K562 (cell line): Measurements from ENCODE around the gene GLDC. TPM values are rescaled to one million over a fixed set of nuclear protein-coding genes. Genes with fewer than 3 reads are reported as not detected.

Experiments
- BACH1 ChIP-seq: fragments of 200-800 bp; sonication (Bioruptor generic); IDR thresholded peaks from 2 replicates; pipeline ENCODE4 v1.6.1; 2016; ENCODE audit warnings: missing genetic modification characterization, missing compliant biosample characterization
- CEBPG ChIP-seq, 3 experiments: fragments of 200-800 bp in 1 of 3; sonication (Bioruptor generic) in 1 of 3; sonication (generic) in 1 of 3; formaldehyde crosslinking in 1 of 3; IDR thresholded peaks in 2 of 3; conservative IDR thresholded peaks in 1 of 3; 2 replicates each; pipeline versions ENCODE4 v1.6.1 to v1.8.0; 2016 to 2022; ENCODE audit warnings: missing compliant biosample characterization in 2 of 3, missing genetic modification characterization in 2 of 3, mild to moderate bottlenecking in 1 of 3, missing genetic modification reagents in 1 of 3
- CHCHD3 ChIP-seq: fragments of 250-450 bp; sonication (Bioruptor Pico); IDR thresholded peaks from 2 replicates; pipeline ENCODE4 v2.1.2; 2022; ENCODE audit warnings: mild to moderate bottlenecking
- CLOCK ChIP-seq: fragments of 250-450 bp; sonication (Bioruptor Pico); IDR thresholded peaks from 2 replicates; pipeline ENCODE4 v1.4.0; 2020; ENCODE audit warnings: mild to moderate bottlenecking, moderate library complexity, borderline replicate concordance
- FOXA1 ChIP-seq: fragments of 450-650 bp; IDR thresholded peaks from 2 replicates; pipeline ENCODE4 v1.6.1; 2016; ENCODE audit warnings: mild to moderate bottlenecking, borderline replicate concordance
- HBP1 ChIP-seq: fragments of 450-650 bp; formaldehyde crosslinking; IDR thresholded peaks from 2 replicates; pipeline ENCODE4 v1.4.0; 2022; ENCODE audit warnings: missing genetic modification characterization
- HINFP ChIP-seq: fragments of 450-650 bp; conservative IDR thresholded peaks from 2 replicates; pipeline ENCODE4 v1.6.1; 2016; ENCODE audit warnings: missing genetic modification characterization, low read depth, mild to moderate bottlenecking, control low read depth, missing compliant biosample characterization
- HMG20B ChIP-seq: fragments of 250-450 bp; sonication (Bioruptor Pico); IDR thresholded peaks from 2 replicates; pipeline ENCODE4 v1.5.0; 2021; ENCODE audit warnings: mild to moderate bottlenecking
- HMGN3 ChIP-seq: IDR thresholded peaks from 2 replicates; pipeline ENCODE4 v1.6.1; 2011; ENCODE audit warnings: borderline replicate concordance, low read depth, mild to moderate bottlenecking, mixed read lengths, low read length; ENCODE audit not compliant: insufficient read length; ENCODE audit errors: extremely low read depth
- KDM4B ChIP-seq, 2 experiments: fragments of 450-650 bp in 1 of 2; sonication (generic) in 1 of 2; IDR thresholded peaks; 2 replicates each; pipeline ENCODE4 v1.6.1; 2016 to 2017; ENCODE audit warnings: borderline replicate concordance in 2 of 2, antibody characterized with exemption in 1 of 2, low read depth in 1 of 2, mild to moderate bottlenecking in 1 of 2
- LEF1 ChIP-seq: fragments of 450-650 bp; IDR thresholded peaks from 2 replicates; pipeline ENCODE4 v1.6.1; 2016; ENCODE audit warnings: mild to moderate bottlenecking
- NCOA6 ChIP-seq: fragments of 450-650 bp; IDR thresholded peaks from 2 replicates; pipeline ENCODE4 v1.6.1; 2017; ENCODE audit warnings: mild to moderate bottlenecking
- PHF20 ChIP-seq: fragments of 450-650 bp; IDR thresholded peaks from 2 replicates; pipeline ENCODE4 v1.6.1; 2018; ENCODE audit not compliant: partially characterized antibody
- SAP30 ChIP-seq: fragments of 200-600 bp; sonication (generic); IDR thresholded peaks from 2 replicates; pipeline ENCODE4 v1.6.1; 2012; ENCODE audit warnings: borderline replicate concordance, low read depth, mild to moderate bottlenecking, moderate library complexity, low read length, control low read depth, inconsistent platforms; ENCODE audit not compliant: insufficient read depth, poor library complexity, severe bottlenecking
- TGIF2 ChIP-seq: sonication (generic); formaldehyde crosslinking; IDR thresholded peaks from 2 replicates; pipeline ENCODE4 v1.8.1; 2022; ENCODE audit warnings: mild to moderate bottlenecking, missing genetic modification reagents, moderate library complexity
- ZNF445 ChIP-seq: fragments of 250-450 bp; sonication (Bioruptor Pico); IDR thresholded peaks from 2 replicates; pipeline ENCODE4 v1.4.0; 2020; ENCODE audit warnings: low read depth, mild to moderate bottlenecking, moderate library complexity
- polyA plus RNA-seq, 8 experiments: library from polyadenylated mRNA; depleted of rRNA in 4 of 8; stranded (reverse) in 5 of 8; unstranded in 3 of 8; fragments of >200 nt; fragmentation: Nextera tagmentation in 2 of 8; fragmentation: Illumina TruSeq in 1 of 8; extraction: Ambion mirVana in 2 of 8; extraction: Trizol in 1 of 8; gene quantifications; 2 replicates each; pipeline versions ENCODE4 v1.2.1 to v1.2.3, GENCODE V29; 2011 to 2014; ENCODE audit warnings: inconsistent platforms in 1 of 8, missing spikeins in 1 of 8
- total RNA-seq, 7 experiments: library from RNA; depleted of rRNA in 6 of 7; stranded (reverse); fragments of >200 nt in 6 of 7; fragmentation: Illumina TruSeq in 2 of 7; extraction: Trizol in 2 of 7; gene quantifications; 2 replicates each; pipeline versions ENCODE4 v1.2.1 to v1.2.3, GENCODE V29; 2011 to 2021; ENCODE audit warnings: low replicate concordance in 1 of 7
- TF ChIP-seq, protein P1 (sequence below): fragments of 450-650 bp; IDR thresholded peaks from 2 replicates; pipeline ENCODE4 v1.6.1; 2016; ENCODE audit warnings: missing biosample characterization, missing genetic modification characterization

Gene GLDC
- total and polyA plus RNA-seq, 9 of the 15 experiments (the other 6 are each of a cell fraction or from before 2014, with no cell fraction given), result 0.03 to 0.27 (median 0.08) TPM; not detected in 6

DNA sequence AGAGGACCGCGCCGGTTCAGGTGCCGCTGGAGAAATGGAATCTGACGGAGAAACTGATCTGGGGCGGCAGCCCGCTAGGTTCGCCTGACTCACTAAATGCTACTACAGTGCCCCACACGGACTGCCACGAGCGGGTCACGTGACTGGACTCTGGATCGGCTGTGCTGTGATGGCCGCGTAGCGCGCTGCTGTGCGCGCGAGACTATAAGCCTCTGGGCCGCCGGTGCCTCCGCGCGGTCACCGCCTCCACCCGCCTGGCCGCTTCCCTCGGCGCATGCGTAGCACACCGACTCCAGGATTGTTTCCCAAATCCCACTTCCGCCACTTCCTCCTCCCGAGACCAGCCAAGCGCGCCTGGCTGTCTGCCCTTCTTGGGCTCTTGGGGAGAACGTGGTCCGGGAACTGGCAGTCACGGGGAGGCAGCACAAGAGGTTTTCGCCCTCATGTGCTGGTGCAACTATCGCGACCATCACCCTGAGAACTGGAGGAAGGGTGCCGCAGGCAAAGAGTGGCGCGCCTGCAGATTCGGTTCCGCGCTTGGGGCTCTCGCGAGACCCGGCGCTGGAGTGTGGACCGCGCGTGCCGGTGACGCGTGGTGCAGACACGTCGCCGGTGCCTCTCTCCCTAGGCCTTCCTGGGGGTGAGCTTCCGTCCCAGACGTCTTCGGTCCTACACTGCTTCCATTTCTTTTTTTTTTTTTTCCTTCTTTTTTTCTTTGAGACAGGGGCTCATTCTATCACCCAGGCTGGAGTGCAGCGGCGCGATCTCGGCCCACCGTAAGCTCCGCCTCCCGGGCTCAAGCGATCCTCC is 35.8 kb upstream of the GLDC start (continued):
- no peak for TF ChIP-seq BACH1 (tag)
- no peak for TF ChIP-seq HINFP
- TF ChIP-seq, protein P1, sequence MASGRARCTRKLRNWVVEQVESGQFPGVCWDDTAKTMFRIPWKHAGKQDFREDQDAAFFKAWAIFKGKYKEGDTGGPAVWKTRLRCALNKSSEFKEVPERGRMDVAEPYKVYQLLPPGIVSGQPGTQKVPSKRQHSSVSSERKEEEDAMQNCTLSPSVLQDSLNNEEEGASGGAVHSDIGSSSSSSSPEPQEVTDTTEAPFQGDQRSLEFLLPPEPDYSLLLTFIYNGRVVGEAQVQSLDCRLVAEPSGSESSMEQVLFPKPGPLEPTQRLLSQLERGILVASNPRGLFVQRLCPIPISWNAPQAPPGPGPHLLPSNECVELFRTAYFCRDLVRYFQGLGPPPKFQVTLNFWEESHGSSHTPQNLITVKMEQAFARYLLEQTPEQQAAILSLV (tag), result no peak
- no peak for TF ChIP-seq ZNF445 (CRISPR knock-in tag)
- TF ChIP-seq HMG20B (CRISPR knock-in tag), result no peak
- no peak for TF ChIP-seq NCOA6
- TF ChIP-seq PHF20, result peak; percentile 71
- TF ChIP-seq HMGN3, result peak; percentile 13
- no peak for TF ChIP-seq SAP30
- no peak for TF ChIP-seq KDM4B (IDR thresholded peaks at IDR 0.05; ENCODE audit: borderline replicate concordance in 2 of 2, low read depth in 1 of 2)
- no peak for TF ChIP-seq CLOCK
- no peak for TF ChIP-seq CHCHD3 (CRISPR knock-in tag)
- no peak; the same call in 1 of the 2 replicates for TF ChIP-seq CEBPG (CRISPR knock-in tag; IDR thresholded peaks at IDR 0.05)
- no peak for TF ChIP-seq CEBPG (tag; conservative IDR thresholded peaks at IDR 0.05 in 1 of 2, IDR thresholded peaks at IDR 0.05 in 1 of 2)
- no peak for TF ChIP-seq FOXA1
- no peak for TF ChIP-seq TGIF2 (CRISPR knock-in tag)
- no peak for TF ChIP-seq HBP1 (CRISPR knock-in tag)
- TF ChIP-seq LEF1, result no peak
